Hematopoietic multipotent progenitor cell treated with erythropoietin and hydrocortisone succinate and interleukin-3 and kit ligand, for 15 days (in vitro differentiated cells): ENCODE measurements around the gene LLCFC1.
"Not testable (repeated sequence)": the region's sequence is repeated elsewhere in the genome, so short reads cannot be mapped to it uniquely, and the experiment has no call there.

Experiments
- DNase-seq: peaks from one replicate; pipeline ENCODE4 v3.0.0-alpha.2; 2015; ENCODE audit warnings: low spot score

LLCFC1 gene

GRCh38 chr7:142943706-142944268 lies 4.5 kb downstream of the LLCFC1 start:
- no peak for DNase-seq

GRCh38 chr7:142945001-142945400 lies 5.7 kb downstream of the LLCFC1 start:
- no peak for DNase-seq

GRCh38 chr7:142948603-142949002 lies 9.3 kb downstream of the LLCFC1 start:
- DNase-seq, result no peak

- no peak for DNase-seq
Observed at GRCh38 chr7:142950235-142950634, 11.0 kb downstream of the LLCFC1 start.

- DNase-seq, result no peak
Observed at GRCh38 chr7:142954680-142955268, 15.5 kb downstream of the LLCFC1 start.

- no peak for DNase-seq
Observed at GRCh38 chr7:142956951-142957623, 17.8 kb downstream of the LLCFC1 start.

- DNase-seq, result no peak
Observed at GRCh38 chr7:142957723-142958122, 18.4 kb downstream of the LLCFC1 start.

GRCh38 chr7:142959202-142959601 lies 19.9 kb downstream of the LLCFC1 start:
- no peak for DNase-seq

- DNase-seq, result peak; percentile 61
Observed at GRCh38 chr7:142960955-142961512, 21.8 kb downstream of the LLCFC1 start.

- DNase-seq, result no peak
Observed at GRCh38 chr7:142961595-142961972, 22.3 kb downstream of the LLCFC1 start.

GRCh38 chr7:142961973-142962926 lies 23.0 kb downstream of the LLCFC1 start, which contains the start of gene KEL:
Gene KEL (minus strand): TSS chr7:142962363. CDS start chr7:142962206, 157 bp downstream.
- DNase-seq, result peak; percentile 88

- no peak for DNase-seq
Observed at GRCh38 chr7:142962991-142963390, 23.7 kb downstream of the LLCFC1 start.

GRCh38 chr7:142963993-142964392 lies 24.7 kb downstream of the LLCFC1 start:
- DNase-seq, result no peak

GRCh38 chr7:142964502-142965246 lies 25.4 kb downstream of the LLCFC1 start:
- DNase-seq, result peak; percentile 70

GRCh38 chr7:142968229-142968628 lies 28.9 kb downstream of the LLCFC1 start:
- no peak for DNase-seq

GRCh38 chr7:142969183-142969582 lies 29.9 kb downstream of the LLCFC1 start:
- DNase-seq, result no peak

- no peak for DNase-seq
Observed at GRCh38 chr7:142974626-142975025, 35.3 kb downstream of the LLCFC1 start.

- not testable (repeated sequence) for DNase-seq
Observed at GRCh38 chr7:142978402-142978801, 39.1 kb downstream of the LLCFC1 start.

- DNase-seq, result peak; percentile 27
Observed at GRCh38 chr7:142983825-142984224, 44.5 kb downstream of the LLCFC1 start.

- DNase-seq, result no peak
Observed at GRCh38 chr7:142984297-142984696, 45.0 kb downstream of the LLCFC1 start.
